HG02885 (cell line): ENCODE data around the gene MAP1B.
A peak's percentile ranks its signal among the peaks of the same experiment; 100 is the strongest.

ENCODE experiments used
- ATAC-seq: cut with Tn5 transposase; IDR thresholded peaks from one replicate; pipeline ENCODE4 v1.9.1; 2021; ENCODE audit warnings: mild to moderate bottlenecking; ENCODE audit not compliant: unreplicated experiment, poor library complexity

The MAP1B gene

GRCh38 chr5:72213482-72213881, 106.2 kb downstream of the MAP1B start:
- ATAC-seq = no peak

DNA sequence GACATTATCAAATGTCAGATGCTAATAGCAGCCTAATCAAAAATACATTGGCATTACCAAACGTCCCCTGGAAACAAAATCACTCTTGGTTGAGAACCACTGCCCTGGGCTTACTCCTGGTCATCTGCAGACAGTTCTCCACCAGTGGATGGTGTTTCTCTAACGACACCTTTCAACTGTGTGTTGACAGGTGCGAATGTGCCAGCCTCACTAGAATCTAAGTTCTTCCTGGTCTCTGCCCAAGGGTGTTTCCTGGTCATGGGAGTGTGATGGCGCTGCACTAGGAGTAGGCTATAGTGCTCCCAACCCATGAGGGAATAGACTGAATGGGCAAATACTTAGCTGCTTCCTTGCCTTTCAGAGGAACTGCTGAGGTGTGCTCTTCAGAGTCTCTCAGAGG, 106.9 kb downstream of the MAP1B start:
- ATAC-seq = no peak

GRCh38 chr5:72216756-72217155, 109.5 kb downstream of the MAP1B start:
- no peak for ATAC-seq

GRCh38 chr5:72221099-72221498, 113.8 kb downstream of the MAP1B start:
- ATAC-seq = no peak

- ATAC-seq = no peak
Observed at GRCh38 chr5:72221541-72221940, 114.3 kb downstream of the MAP1B start.

- ATAC-seq = no peak
Observed at GRCh38 chr5:72222521-72222920, 115.2 kb downstream of the MAP1B start.

DNA sequence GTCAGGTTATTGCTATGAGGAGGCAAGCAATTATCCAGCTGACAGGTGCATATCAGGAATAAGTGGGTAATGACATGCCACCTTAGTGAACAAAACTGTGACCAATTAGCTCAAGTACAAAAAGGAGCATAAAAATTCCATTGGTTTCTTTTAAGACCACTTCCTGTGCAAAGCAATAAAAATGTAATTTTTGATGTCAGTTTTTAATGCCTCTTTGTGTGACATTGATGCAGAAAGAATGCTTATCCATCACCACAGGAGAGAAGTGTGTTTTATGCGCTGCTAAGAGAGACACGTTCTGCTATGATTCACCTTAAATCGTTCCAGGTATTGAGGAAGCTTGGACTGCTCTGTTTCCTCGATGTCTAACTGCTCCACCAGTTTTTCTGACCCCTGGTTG, 116.1 kb downstream of the MAP1B start:
- ATAC-seq = no peak

DNA sequence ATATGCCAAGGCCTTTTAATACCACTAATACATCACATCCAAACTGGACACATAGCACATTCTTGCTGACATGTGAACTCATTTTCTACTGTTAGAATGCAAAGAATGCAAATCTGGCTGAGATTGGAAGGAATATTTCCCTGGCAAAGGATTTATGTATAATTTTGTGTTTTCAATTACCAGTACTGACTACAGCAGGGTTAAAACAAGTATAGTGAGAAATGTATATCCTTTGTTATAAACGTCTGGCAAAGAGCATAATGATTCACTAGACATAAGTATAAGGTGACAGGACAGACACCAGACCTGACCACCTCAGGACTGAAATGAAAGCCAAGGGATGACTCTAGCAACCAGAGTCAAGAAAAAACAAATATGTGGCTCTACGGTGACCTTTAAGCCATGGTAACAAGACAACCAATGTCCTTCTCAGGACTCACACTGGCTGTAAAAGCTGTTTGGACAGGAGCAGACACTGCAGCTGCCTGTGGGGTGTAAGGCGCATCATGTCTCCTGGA, 117.7 kb downstream of the MAP1B start:
- no peak for ATAC-seq

DNA sequence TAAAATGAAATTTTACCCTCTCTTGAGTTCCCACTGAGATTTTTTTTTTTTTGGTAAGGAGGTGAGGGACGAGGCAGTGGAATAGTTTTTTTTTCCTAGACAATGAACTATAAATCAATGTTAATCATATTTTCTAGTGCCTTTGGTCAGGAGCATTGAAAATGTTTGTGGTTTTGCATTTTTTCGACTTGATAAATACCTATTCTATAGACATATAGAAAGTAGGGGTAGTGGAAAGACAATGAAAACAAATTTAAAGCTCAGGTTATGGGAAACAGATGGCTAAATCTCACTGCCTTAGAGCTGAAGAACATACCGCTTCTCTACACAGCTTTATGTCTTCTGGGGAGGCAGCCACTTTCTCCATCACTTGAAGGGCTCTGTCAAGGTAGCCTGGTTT, 118.5 kb downstream of the MAP1B start:
- no peak for ATAC-seq

GRCh38 chr5:72226950-72227349, 119.7 kb downstream of the MAP1B start:
- no peak for ATAC-seq

GRCh38 chr5:72228960-72229359, 121.7 kb downstream of the MAP1B start:
- ATAC-seq = no peak

GRCh38 chr5:72231991-72232703, 124.9 kb downstream of the MAP1B start:
- no peak for ATAC-seq

DNA sequence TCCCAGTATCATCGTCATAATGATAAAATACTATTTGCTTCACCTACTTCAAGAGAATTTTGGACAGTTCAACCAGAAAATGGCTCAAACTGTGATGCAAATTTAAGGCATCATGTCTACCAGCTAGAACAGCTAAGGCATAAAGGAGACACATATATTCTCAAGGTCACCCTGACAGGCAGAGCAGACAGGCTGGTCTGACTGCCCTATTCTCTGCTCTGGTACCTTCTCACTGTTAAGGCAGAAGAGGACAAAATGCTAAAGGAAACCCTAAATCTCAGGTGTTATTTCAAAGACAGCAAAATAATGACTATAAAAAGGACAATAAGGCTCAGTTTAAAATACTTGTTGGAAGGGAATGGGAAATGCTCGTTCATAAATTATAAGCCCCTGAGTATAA, 125.6 kb downstream of the MAP1B start:
- ATAC-seq = no peak

DNA sequence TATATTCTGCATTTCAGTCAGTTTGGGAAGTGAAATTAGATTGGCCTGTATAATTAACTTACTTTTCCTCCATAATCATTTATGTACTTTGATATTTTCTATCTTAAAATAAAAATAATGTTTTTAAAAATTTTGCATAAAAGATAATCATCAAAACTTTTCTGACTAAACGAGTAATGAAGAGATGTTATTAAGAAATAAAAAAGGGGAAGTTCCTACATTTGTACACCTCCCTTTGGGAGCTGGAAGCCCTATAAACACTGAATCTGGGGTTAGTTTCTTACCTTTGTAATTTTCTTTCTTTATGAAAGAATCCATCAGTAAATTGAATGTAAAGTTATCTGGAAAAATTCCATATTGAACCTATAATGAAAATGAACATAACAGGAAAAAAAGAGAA, 126.6 kb downstream of the MAP1B start:
- ATAC-seq = no peak

DNA sequence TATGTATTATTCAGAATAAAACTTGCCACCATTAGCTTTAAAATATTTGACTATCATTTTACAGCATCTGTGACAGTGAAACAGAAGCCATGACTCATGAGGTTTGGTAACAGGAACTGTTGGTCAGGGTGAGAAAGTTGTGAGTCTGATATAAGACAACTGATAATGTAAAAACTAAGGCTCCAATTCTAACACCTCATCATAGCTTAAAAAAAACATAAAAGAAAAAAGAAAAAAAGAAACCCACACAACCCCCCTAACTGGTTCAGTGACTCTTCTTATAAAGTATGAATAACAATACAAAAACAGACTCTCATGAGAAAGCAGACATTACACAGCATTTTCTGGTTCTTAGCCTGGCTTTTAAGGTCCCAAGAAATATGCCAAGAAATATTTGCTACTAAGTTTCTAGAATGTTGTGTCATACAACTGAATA, 127.0 kb downstream of the MAP1B start:
- ATAC-seq = peak; percentile 89

DNA sequence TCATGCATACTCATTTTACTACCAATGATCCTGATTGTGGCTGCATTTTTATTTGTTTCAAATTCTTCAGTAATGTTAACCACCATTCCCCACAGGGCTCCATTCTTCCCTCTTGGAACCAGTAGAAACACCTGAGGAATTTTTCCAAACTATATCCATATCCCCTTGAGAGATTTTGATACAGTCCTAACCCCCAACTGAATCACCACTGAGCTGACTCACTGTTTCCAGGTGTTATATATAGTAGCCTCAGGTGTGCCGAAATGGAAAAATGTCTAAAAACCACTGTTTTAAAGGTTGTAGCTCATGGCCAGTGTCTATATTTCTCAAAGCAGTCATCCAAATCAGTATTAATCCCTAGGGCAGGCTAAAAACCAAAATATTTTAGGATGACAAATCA, 127.6 kb downstream of the MAP1B start:
- ATAC-seq = no peak

DNA sequence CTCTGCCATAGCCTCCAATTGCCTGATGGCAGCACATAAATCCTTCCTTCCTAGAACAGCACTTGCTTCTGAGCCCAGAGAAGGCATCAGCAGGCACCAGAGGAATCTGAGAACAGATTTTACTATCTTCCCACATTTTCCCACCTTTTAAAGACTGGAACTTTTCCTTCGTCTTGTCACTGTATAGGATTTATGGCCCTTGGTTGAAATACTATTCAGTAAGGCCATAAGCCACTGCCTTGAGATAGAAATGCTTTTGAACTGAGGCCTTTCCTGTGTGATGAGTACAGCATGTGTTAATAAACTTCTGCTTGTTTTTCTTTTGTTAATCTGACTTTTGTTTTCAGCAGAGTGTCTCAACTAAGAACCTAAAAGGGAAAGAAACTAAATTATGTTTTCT, 128.4 kb downstream of the MAP1B start:
- ATAC-seq = no peak

- no peak for ATAC-seq
Observed at GRCh38 chr5:72237415-72237814, 130.1 kb downstream of the MAP1B start.

GRCh38 chr5:72237879-72238278, 130.6 kb downstream of the MAP1B start:
- no peak for ATAC-seq

DNA sequence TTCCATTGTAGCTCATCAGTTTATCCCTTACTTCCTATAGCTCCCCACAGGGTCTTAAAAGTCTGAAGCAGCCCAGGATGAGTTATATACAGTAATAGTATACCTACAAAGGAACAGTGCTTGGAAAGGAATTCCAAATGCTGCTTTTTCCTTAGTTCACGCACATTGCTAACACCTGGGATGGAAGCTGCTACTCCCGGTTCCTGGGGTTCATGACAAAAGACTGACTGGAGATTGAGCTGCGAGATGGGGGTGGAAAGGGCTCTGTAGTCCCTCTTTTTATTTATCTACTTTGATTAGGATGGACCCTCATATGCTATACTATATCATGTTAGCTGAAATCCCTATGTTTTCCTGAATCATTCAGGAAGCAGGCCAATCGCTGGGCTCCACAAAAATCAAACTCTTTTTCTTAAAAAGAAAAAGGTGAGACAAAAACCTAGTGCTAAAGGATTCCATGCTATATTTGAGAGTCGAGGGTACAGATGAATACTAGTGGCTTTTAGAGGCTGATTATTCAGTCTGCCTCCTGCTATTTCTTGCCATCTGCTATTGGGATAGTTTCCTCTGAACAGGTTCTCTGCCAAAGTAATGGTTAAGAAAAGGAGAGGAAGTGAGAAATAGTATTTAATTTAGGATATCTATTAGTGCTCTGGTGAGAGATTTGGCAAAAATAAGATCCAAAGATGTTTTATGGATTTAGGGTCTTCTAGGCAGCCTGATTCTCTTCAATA, 131.6 kb downstream of the MAP1B start:
- ATAC-seq = no peak

- ATAC-seq = no peak
Observed at GRCh38 chr5:72241346-72242003, 134.2 kb downstream of the MAP1B start.
